Panc1 (cell line): ENCODE data around the gene TMEFF1. TPM values are rescaled to one million over a fixed set of nuclear protein-coding genes. Genes with fewer than 3 reads are reported as not detected.

Experiments
- ATAC-seq: fragments of 200-7000 bp; cut with Tn5 transposase; 2 replicates; pipeline ENCODE4 v1.9.1; 2020; ENCODE audit warnings: mild to moderate bottlenecking, moderate library complexity
- BruUV-seq: library from RNA; stranded (reverse); fragments of 400-500 nt; replicated peaks from 2 replicates; lab custom pipeline; 2021; lab: Mats Ljungman, UMichigan
- CTCF ChIA-PET: fragments of 300-600 bp; sonication (Branson Sonifier 250); formaldehyde crosslinking; loops from one replicate; lab custom pipeline; 2022; ENCODE audit warnings: antibody characterized with exemption; lab: Charles Lee
- POLR2A ChIA-PET: fragments of 300-600 bp; sonication (Branson Sonifier 250); formaldehyde crosslinking; loops from one replicate; lab custom pipeline; 2022; ENCODE audit warnings: antibody characterized with exemption; lab: Charles Lee
- DNase-seq: peaks from one replicate; pipeline ENCODE4 v3.0.0-alpha.2; 2010; ENCODE audit warnings: low read depth, low spot score
- H3K27ac ChIP-seq: 2 replicates; pipeline ENCODE4 v1.5.1; 2011; ENCODE audit warnings: mild to moderate bottlenecking, low read length, inconsistent platforms
- H3K27me3 ChIP-seq: fragments of 200-500 bp; sonication (Bioruptor generic); 2 replicates; pipeline ENCODE4 v1.6.0; 2014; ENCODE audit warnings: low read length, inconsistent platforms; ENCODE audit not compliant: control insufficient read depth, insufficient read depth
- H3K36me3 ChIP-seq: fragments of 200-500 bp; sonication (Bioruptor generic); 2 replicates; pipeline ENCODE4 v1.5.1; 2014; ENCODE audit warnings: inconsistent platforms, mild to moderate bottlenecking, low read length, moderate library complexity; ENCODE audit not compliant: control insufficient read depth, insufficient read depth
- H3K4me1 ChIP-seq: 2 replicates; pipeline ENCODE4 v1.5.1; 2011; ENCODE audit warnings: inconsistent platforms, mild to moderate bottlenecking, low read length, moderate library complexity; ENCODE audit not compliant: control insufficient read depth, insufficient read depth
- H3K4me3 ChIP-seq, 2 experiments: 2 replicates each; pipeline ENCODE4 v1.5.1; 2011 to 2012; ENCODE audit warnings: low read depth in 2 of 2, low read length in 2 of 2, mild to moderate bottlenecking in 2 of 2, inconsistent platforms in 1 of 2, moderate library complexity in 1 of 2
- H3K9me3 ChIP-seq: fragments of 200-500 bp; sonication (Bioruptor generic); 2 replicates; pipeline ENCODE4 v1.5.1; 2014; ENCODE audit warnings: low read depth, mild to moderate bottlenecking, inconsistent platforms, low read length, moderate library complexity; ENCODE audit not compliant: control insufficient read depth, insufficient read depth
- POLR2AphosphoS5 ChIP-seq: IDR thresholded peaks from 2 replicates; pipeline ENCODE4 v1.6.1; 2012; ENCODE audit warnings: mild to moderate bottlenecking, low read depth, low read length, moderate library complexity
- SIN3A ChIP-seq: IDR thresholded peaks from 2 replicates; pipeline ENCODE4 v1.6.1; 2012; ENCODE audit warnings: low read depth, mild to moderate bottlenecking, low read length, moderate library complexity, borderline replicate concordance; ENCODE audit not compliant: insufficient read depth
- TCF7L2 ChIP-seq: IDR thresholded peaks from 2 replicates; pipeline ENCODE4 v1.6.1; 2011; ENCODE audit warnings: mild to moderate bottlenecking, low read depth, low read length, inconsistent platforms
- in situ Hi-C: cut with HindIII; loops from 2 replicates; pipeline ENCODE4 v1.10.0; 2016; ENCODE audit warnings: low sequenced_read_pairs, low pct_unique_long_range_greater_than_20kb
- intact Hi-C: fragments of 100-400 bp; cut with micrococcal nuclease; formaldehyde crosslinking; loops from one replicate; pipeline ENCODE4 v1.10.0; 2022; ENCODE audit not compliant: unreplicated experiment
- total RNA-seq: library from RNA; stranded (reverse); gene quantifications from one replicate; pipeline ENCODE4 v1.2.1, GENCODE V29; 2021; ENCODE audit not compliant: unreplicated experiment
- TF ChIP-seq, protein P1 (sequence below): fragments of 450-650 bp; IDR thresholded peaks from 2 replicates; pipeline ENCODE4 v1.5.1; 2017; ENCODE audit warnings: mild to moderate bottlenecking
- TF ChIP-seq, protein P2 (sequence below), 2 experiments: IDR thresholded peaks; 2 replicates each; pipeline ENCODE4 v1.6.1; 2011 to 2012; ENCODE audit warnings: low read depth in 2 of 2, control low read depth in 1 of 2, low read length in 1 of 2, mild to moderate bottlenecking in 1 of 2, moderate library complexity in 1 of 2; ENCODE audit not compliant: insufficient read depth in 1 of 2

TMEFF1 gene
- total RNA-seq, 1 experiment from 2014 or later: 2.2 TPM

DNA sequence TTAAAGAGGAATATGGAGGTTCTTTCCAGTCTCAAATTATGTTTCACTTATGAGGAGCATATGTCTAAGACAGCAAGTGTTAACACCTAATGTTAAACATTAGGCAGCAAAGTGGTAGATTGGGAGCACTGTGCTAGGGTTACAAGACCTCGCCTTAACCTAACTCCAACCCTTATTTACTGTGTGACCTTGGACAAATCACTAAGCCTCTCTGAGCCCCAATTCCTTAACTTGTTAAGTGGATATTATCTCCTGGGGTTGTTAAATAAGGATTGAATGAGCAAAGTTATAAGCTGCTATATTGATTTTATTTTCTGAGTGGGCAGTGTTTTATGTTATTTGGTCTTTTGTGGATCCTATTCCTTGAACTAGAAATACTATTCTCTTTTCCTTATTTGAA, 38.3 kb downstream of the TMEFF1 start:
- Histone ChIP-seq H3K4me3 (no peak overlapping the region), H3K36me3 (no peaks in the 10 kb centered on the region), H3K27ac (no peak overlapping the region), H3K9me3 (no peaks in the 10 kb centered on the region), H3K27me3 (no peaks in the 10 kb centered on the region), H3K4me1 (no peaks in the 10 kb centered on the region)
- in situ Hi-C loops (no loop called here), intact Hi-C loops (no loop called here)
- TF ChIP-seq, protein P1, sequence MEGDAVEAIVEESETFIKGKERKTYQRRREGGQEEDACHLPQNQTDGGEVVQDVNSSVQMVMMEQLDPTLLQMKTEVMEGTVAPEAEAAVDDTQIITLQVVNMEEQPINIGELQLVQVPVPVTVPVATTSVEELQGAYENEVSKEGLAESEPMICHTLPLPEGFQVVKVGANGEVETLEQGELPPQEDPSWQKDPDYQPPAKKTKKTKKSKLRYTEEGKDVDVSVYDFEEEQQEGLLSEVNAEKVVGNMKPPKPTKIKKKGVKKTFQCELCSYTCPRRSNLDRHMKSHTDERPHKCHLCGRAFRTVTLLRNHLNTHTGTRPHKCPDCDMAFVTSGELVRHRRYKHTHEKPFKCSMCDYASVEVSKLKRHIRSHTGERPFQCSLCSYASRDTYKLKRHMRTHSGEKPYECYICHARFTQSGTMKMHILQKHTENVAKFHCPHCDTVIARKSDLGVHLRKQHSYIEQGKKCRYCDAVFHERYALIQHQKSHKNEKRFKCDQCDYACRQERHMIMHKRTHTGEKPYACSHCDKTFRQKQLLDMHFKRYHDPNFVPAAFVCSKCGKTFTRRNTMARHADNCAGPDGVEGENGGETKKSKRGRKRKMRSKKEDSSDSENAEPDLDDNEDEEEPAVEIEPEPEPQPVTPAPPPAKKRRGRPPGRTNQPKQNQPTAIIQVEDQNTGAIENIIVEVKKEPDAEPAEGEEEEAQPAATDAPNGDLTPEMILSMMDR: no peak
- TF ChIP-seq POLR2AphosphoS5 (no peak), SIN3A (no peak), TCF7L2 (no peak)
- TF ChIP-seq, protein P2, sequence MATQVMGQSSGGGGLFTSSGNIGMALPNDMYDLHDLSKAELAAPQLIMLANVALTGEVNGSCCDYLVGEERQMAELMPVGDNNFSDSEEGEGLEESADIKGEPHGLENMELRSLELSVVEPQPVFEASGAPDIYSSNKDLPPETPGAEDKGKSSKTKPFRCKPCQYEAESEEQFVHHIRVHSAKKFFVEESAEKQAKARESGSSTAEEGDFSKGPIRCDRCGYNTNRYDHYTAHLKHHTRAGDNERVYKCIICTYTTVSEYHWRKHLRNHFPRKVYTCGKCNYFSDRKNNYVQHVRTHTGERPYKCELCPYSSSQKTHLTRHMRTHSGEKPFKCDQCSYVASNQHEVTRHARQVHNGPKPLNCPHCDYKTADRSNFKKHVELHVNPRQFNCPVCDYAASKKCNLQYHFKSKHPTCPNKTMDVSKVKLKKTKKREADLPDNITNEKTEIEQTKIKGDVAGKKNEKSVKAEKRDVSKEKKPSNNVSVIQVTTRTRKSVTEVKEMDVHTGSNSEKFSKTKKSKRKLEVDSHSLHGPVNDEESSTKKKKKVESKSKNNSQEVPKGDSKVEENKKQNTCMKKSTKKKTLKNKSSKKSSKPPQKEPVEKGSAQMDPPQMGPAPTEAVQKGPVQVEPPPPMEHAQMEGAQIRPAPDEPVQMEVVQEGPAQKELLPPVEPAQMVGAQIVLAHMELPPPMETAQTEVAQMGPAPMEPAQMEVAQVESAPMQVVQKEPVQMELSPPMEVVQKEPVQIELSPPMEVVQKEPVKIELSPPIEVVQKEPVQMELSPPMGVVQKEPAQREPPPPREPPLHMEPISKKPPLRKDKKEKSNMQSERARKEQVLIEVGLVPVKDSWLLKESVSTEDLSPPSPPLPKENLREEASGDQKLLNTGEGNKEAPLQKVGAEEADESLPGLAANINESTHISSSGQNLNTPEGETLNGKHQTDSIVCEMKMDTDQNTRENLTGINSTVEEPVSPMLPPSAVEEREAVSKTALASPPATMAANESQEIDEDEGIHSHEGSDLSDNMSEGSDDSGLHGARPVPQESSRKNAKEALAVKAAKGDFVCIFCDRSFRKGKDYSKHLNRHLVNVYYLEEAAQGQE (IDR thresholded peaks at IDR 0.05; ENCODE audit: insufficient read depth in 1 of 2, low read depth in 2 of 2, low read length in 1 of 2): no peak
- CTCF ChIA-PET: no interaction called here
- BruUV-seq: no TSS peak
- ATAC-seq (no peak), DNase-seq (no peak)
- POLR2A ChIA-PET: no interaction called here

DNA sequence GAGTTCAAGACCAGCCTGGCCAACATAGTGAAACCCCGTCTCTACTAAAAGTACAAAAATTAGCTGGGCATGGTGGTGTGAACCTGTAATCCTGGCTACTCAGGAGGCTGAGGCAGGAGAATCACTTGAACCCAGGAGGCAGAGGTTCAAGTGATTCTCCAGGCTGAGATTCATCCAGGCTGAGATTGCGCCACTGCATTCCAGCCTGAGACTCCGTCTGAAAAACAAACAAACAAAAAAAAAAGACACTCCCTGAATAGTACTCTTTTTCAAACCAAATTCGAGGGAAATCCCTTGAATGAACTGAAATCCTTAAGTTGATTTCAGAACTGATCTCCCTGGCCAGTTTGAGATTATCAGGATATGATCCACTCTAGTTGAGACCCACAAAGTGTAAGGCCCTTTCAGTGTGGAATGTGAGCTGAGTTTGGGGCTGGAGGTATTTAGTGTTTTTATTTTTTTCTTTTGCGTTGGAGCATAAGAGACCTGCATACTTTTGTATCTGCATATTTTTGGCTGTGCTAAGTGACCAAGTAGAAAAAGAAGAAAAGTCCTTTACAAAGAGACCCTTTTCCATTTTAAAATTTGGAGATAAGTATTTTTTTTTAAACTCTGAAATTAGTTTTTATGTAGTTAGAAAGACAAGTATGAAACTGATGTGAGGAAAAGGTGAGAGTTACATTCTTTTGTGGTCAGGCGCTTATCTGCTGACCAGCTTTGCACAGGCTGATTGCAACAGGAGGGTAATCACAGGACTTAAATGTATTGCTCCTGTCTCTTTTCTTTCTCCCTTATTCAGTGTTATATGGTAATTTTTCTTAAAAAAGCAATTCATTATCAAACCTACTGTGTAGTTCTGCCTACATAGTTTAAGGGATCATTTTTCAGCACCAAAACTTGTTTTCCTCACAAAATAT, 42.9 kb downstream of the TMEFF1 start:
- no TSS peak for BruUV-seq
- Histone ChIP-seq H3K4me1 (no peaks in the 10 kb centered on the region), H3K27me3 (no peaks in the 10 kb centered on the region), H3K9me3 (no peaks in the 10 kb centered on the region), H3K27ac (no peak overlapping the region), H3K36me3 (no peaks in the 10 kb centered on the region), H3K4me3 (no peak overlapping the region)
- CTCF ChIA-PET: no interaction called here
- TF ChIP-seq SIN3A: no peak
- TF ChIP-seq, protein P1: no peak
- TF ChIP-seq POLR2AphosphoS5: no peak
- TF ChIP-seq, protein P2 (IDR thresholded peaks at IDR 0.05; ENCODE audit: insufficient read depth in 1 of 2, low read depth in 2 of 2, low read length in 1 of 2): no peak
- TF ChIP-seq TCF7L2: no peak
- DNase-seq (no peak), ATAC-seq (no peak)
- intact Hi-C loops (no loop called here), in situ Hi-C loops (no loop called here)
- POLR2A ChIA-PET: no interaction called here
